GM19328 (cell line): ENCODE data around the gene OLIG1.

ENCODE experiments used
- ATAC-seq: cut with Tn5 transposase; IDR thresholded peaks from one replicate; pipeline ENCODE4 v1.9.1; 2021; ENCODE audit warnings: mild to moderate bottlenecking, moderate library complexity; ENCODE audit not compliant: unreplicated experiment

Gene OLIG1

GRCh38 chr21:33030633-33031032, 39.3 kb upstream of the OLIG1 start:
- ATAC-seq: no peak

GRCh38 chr21:33031152-33031911, 38.6 kb upstream of the OLIG1 start:
- no peak for ATAC-seq

GRCh38 chr21:33032434-33033047, 37.4 kb upstream of the OLIG1 start:
- ATAC-seq: no peak

- ATAC-seq: no peak
Measured at GRCh38 chr21:33033094-33033951, 36.6 kb upstream of the OLIG1 start.

- no peak for ATAC-seq
Measured at GRCh38 chr21:33033961-33034413, 36.0 kb upstream of the OLIG1 start.

- no peak for ATAC-seq
Measured at GRCh38 chr21:33035147-33035546, 34.8 kb upstream of the OLIG1 start.

- no peak for ATAC-seq
Measured at GRCh38 chr21:33036430-33037162, 33.3 kb upstream of the OLIG1 start.

GRCh38 chr21:33037501-33037900, 32.4 kb upstream of the OLIG1 start:
- ATAC-seq: no peak

GRCh38 chr21:33039536-33039935, 30.4 kb upstream of the OLIG1 start:
- no peak for ATAC-seq

- ATAC-seq: no peak
Measured at GRCh38 chr21:33040215-33040614, 29.7 kb upstream of the OLIG1 start.

GRCh38 chr21:33041981-33042380, 28.0 kb upstream of the OLIG1 start:
- no peak for ATAC-seq

GRCh38 chr21:33042812-33043211, 27.1 kb upstream of the OLIG1 start:
- ATAC-seq: no peak

GRCh38 chr21:33046455-33046854, 23.5 kb upstream of the OLIG1 start:
- ATAC-seq: no peak

GRCh38 chr21:33047231-33047630, 22.7 kb upstream of the OLIG1 start:
- ATAC-seq: no peak

- ATAC-seq: no peak
Measured at GRCh38 chr21:33051925-33052324, 18.0 kb upstream of the OLIG1 start.

- no peak for ATAC-seq
Measured at GRCh38 chr21:33053951-33054350, 16.0 kb upstream of the OLIG1 start.

- no peak for ATAC-seq
Measured at GRCh38 chr21:33055991-33056390, 13.9 kb upstream of the OLIG1 start.

- ATAC-seq: no peak
Measured at GRCh38 chr21:33057385-33057940, 12.5 kb upstream of the OLIG1 start.

- no peak for ATAC-seq
Measured at GRCh38 chr21:33058527-33058926, 11.4 kb upstream of the OLIG1 start.

GRCh38 chr21:33058957-33059356, 11.0 kb upstream of the OLIG1 start:
- no peak for ATAC-seq
